HG02642 (cell line): ENCODE results near the gene CMKLR1.

Source experiments
- ATAC-seq: cut with Tn5 transposase; IDR thresholded peaks from one replicate; pipeline ENCODE4 v1.9.1; 2021; ENCODE audit warnings: mild to moderate bottlenecking; ENCODE audit not compliant: unreplicated experiment, poor library complexity

Gene CMKLR1

GRCh38 chr12:108302403-108303311, 36.5 kb downstream of the CMKLR1 start:
- ATAC-seq = no peak

GRCh38 chr12:108302016-108302402, 37.1 kb downstream of the CMKLR1 start:
- ATAC-seq = no peak

GRCh38 chr12:108301346-108301745, 37.8 kb downstream of the CMKLR1 start:
- ATAC-seq = no peak

- ATAC-seq = no peak
Measured at GRCh38 chr12:108299980-108300696, 39.0 kb downstream of the CMKLR1 start.

GRCh38 chr12:108299516-108299915, 39.6 kb downstream of the CMKLR1 start:
- no peak for ATAC-seq

GRCh38 chr12:108298761-108299275, 40.3 kb downstream of the CMKLR1 start:
- no peak for ATAC-seq

- no peak for ATAC-seq
Measured at GRCh38 chr12:108297895-108298760, 41.0 kb downstream of the CMKLR1 start.

- no peak for ATAC-seq
Measured at GRCh38 chr12:108297424-108297823, 41.7 kb downstream of the CMKLR1 start.

GRCh38 chr12:108296945-108297344, 42.2 kb downstream of the CMKLR1 start:
- ATAC-seq = no peak

- ATAC-seq = no peak
Measured at GRCh38 chr12:108295641-108296040, 43.5 kb downstream of the CMKLR1 start.

GRCh38 chr12:108289350-108290161, 49.6 kb downstream of the CMKLR1 start:
- ATAC-seq = no peak

GRCh38 chr12:108287227-108287626, 51.9 kb downstream of the CMKLR1 start:
- no peak for ATAC-seq

GRCh38 chr12:108285016-108285415, 54.1 kb downstream of the CMKLR1 start:
- no peak for ATAC-seq

GRCh38 chr12:108284163-108284562, 54.9 kb downstream of the CMKLR1 start:
- ATAC-seq = no peak

GRCh38 chr12:108282676-108283075, 56.4 kb downstream of the CMKLR1 start:
- no peak for ATAC-seq

- ATAC-seq = no peak
Measured at GRCh38 chr12:108282160-108282559, 57.0 kb downstream of the CMKLR1 start.

GRCh38 chr12:108277613-108278012, 61.5 kb downstream of the CMKLR1 start:
- no peak for ATAC-seq

GRCh38 chr12:108273217-108273616, 65.9 kb downstream of the CMKLR1 start:
- ATAC-seq = no peak
